Mesenchymal stem cell (in vitro differentiated cells and primary cell): Measurements from ENCODE around the gene PPP2R2D.

Source experiments
- DNase-seq: peaks from one replicate; pipeline ENCODE4 v3.0.0-alpha.2; 2013
- H2AFZ ChIP-seq: one replicate; pipeline ENCODE4 v1.6.1; 2013; ENCODE audit warnings: low read depth, mild to moderate bottlenecking, control low read depth, inconsistent platforms, low read length, moderate library complexity
- H2AK5ac ChIP-seq: 2 replicates; pipeline ENCODE4 v1.6.1; 2013; ENCODE audit warnings: low read length, moderate library complexity, mild to moderate bottlenecking, inconsistent platforms; ENCODE audit not compliant: severe bottlenecking
- H2BK120ac ChIP-seq: one replicate; pipeline ENCODE4 v1.6.1; 2013; ENCODE audit warnings: low read depth, mild to moderate bottlenecking, inconsistent platforms, low read length, moderate library complexity
- H2BK12ac ChIP-seq, 2 experiments: one replicate each; pipeline ENCODE4 v1.6.1; 2013; ENCODE audit warnings: inconsistent platforms in 2 of 2, low read length in 2 of 2, mild to moderate bottlenecking in 2 of 2, moderate library complexity in 2 of 2, control low read depth in 1 of 2
- H2BK15ac ChIP-seq: one replicate; pipeline ENCODE4 v1.6.1; 2013; ENCODE audit warnings: mild to moderate bottlenecking, low read depth, inconsistent platforms; ENCODE audit not compliant: poor library complexity, severe bottlenecking
- H2BK5ac ChIP-seq: 2 replicates; pipeline ENCODE4 v1.6.1; 2013; ENCODE audit warnings: low read depth, mild to moderate bottlenecking, low read length, control low read depth, inconsistent platforms; ENCODE audit not compliant: poor library complexity, severe bottlenecking
- H3K14ac ChIP-seq, 2 experiments: one replicate each; pipeline ENCODE4 v1.6.1; 2013; ENCODE audit warnings: inconsistent platforms in 2 of 2, low read length in 2 of 2, control low read depth in 1 of 2, mild to moderate bottlenecking in 1 of 2, moderate library complexity in 1 of 2
- H3K18ac ChIP-seq, 2 experiments: one replicate each; pipeline ENCODE4 v1.6.1; 2013; ENCODE audit warnings: inconsistent platforms in 2 of 2, low read length in 2 of 2, control low read depth in 1 of 2, low read depth in 1 of 2, mild to moderate bottlenecking in 1 of 2
- H3K23ac ChIP-seq, 2 experiments: one replicate each; pipeline ENCODE4 v1.6.1; 2013; ENCODE audit warnings: inconsistent platforms in 2 of 2, low read length in 2 of 2, mild to moderate bottlenecking in 2 of 2, moderate library complexity in 2 of 2, control low read depth in 1 of 2
- H3K27ac ChIP-seq: 2 replicates; pipeline ENCODE4 v1.5.1; 2013; ENCODE audit warnings: mild to moderate bottlenecking, moderate library complexity, low read length, control low read depth, inconsistent platforms; ENCODE audit not compliant: poor library complexity, severe bottlenecking
- H3K27me3 ChIP-seq, 2 experiments: 2 replicates each; pipeline versions ENCODE4 v1.6.1 to v1.7.0; 2013; ENCODE audit warnings: low read length in 2 of 2, mild to moderate bottlenecking in 2 of 2, moderate library complexity in 2 of 2, control low read depth in 1 of 2, inconsistent platforms in 1 of 2; ENCODE audit not compliant: control insufficient read depth in 1 of 2, insufficient read depth in 1 of 2
- H3K36me3 ChIP-seq, 2 experiments: 2 replicates each; pipeline versions ENCODE4 v1.6.1 to v1.7.0; 2013; ENCODE audit warnings: low read length in 2 of 2, control low read depth in 1 of 2, inconsistent platforms in 1 of 2, low read depth in 1 of 2, mild to moderate bottlenecking in 1 of 2; ENCODE audit not compliant: insufficient read depth in 2 of 2, control insufficient read depth in 1 of 2
- H3K4ac ChIP-seq, 2 experiments: one replicate each; pipeline ENCODE4 v1.6.1; 2013; ENCODE audit warnings: inconsistent platforms in 2 of 2, low read length in 2 of 2, mild to moderate bottlenecking in 2 of 2, moderate library complexity in 2 of 2, control low read depth in 1 of 2, low read depth in 1 of 2
- H3K4me1 ChIP-seq: 2 replicates; pipeline ENCODE4 v1.6.1; 2013; ENCODE audit warnings: low read depth, low read length, control low read depth; ENCODE audit not compliant: control insufficient read depth, insufficient read depth
- H3K4me2 ChIP-seq: 2 replicates; pipeline ENCODE4 v1.6.1; 2013; ENCODE audit warnings: low read length, mild to moderate bottlenecking, inconsistent platforms; ENCODE audit not compliant: poor library complexity, severe bottlenecking
- H3K4me3 ChIP-seq, 2 experiments: 2 replicates each; pipeline versions ENCODE4 v1.5.1 to v1.7.0; 2013; ENCODE audit warnings: low read length in 2 of 2, mild to moderate bottlenecking in 2 of 2, control low read depth in 1 of 2, low read depth in 1 of 2; ENCODE audit not compliant: insufficient read depth in 1 of 2
- H3K79me1 ChIP-seq: replicated peaks from 2 replicates; pipeline ENCODE4 v1.6.1; 2013; ENCODE audit warnings: mild to moderate bottlenecking, control low read depth, low read length, inconsistent platforms; ENCODE audit not compliant: poor library complexity, severe bottlenecking
- H3K9ac ChIP-seq: 2 replicates; pipeline ENCODE4 v1.7.0; 2013; ENCODE audit warnings: mild to moderate bottlenecking, low read length, moderate library complexity
- H3K9me3 ChIP-seq: 2 replicates; pipeline ENCODE4 v1.7.0; 2013; ENCODE audit warnings: mild to moderate bottlenecking, low read length; ENCODE audit not compliant: control insufficient read depth
- H4K8ac ChIP-seq: one replicate; pipeline ENCODE4 v1.6.1; 2013; ENCODE audit warnings: inconsistent platforms, mild to moderate bottlenecking, low read length, moderate library complexity
- H4K91ac ChIP-seq: one replicate; pipeline ENCODE4 v1.6.1; 2013; ENCODE audit warnings: mild to moderate bottlenecking, low read length, inconsistent platforms
- WGBS: methylation state at CpG from one replicate; pipeline ENCODE4 v1.1.7; 2013; ENCODE audit warnings: mixed read lengths; 5-methylcytosine and 5-hydroxymethylcytosine counted together

The PPP2R2D gene

DNA sequence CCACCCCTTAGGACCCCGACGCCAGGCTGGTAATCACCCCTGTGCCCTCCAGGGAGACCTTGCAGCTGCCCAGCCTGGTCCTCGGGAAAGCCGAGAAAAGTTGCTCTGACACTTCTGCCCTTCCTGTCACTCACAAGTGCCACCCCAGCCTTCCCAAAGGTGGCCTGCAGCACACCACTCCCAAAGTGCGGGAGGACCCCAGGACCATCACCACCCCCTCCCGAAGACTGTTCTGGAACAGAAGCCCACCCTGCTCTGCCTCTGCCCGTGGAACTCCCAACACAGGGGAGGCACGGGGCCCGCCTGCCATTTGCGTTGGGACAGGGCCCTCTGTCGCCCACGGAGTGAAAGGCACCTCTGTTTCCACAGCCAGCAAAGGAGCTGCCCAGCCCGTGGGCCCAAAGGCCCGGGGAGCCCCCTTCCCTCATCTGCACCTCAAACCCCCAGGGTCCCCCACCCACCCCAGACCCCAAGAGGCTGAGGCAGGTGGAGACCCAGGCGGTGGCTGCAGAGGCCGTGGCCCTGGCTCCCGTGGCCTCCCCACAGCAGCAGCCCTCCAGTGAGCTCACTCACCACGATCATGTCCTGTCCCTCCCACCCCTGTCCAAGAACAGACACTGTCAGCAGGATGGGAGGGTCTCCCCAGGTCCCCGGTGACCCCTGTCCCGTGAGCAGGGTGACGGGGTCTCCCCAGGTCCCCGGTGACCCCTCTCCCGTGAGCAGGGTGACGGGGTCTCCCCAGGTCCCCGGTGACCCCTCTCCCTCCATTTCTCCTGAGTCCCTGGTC is 47.8 kb upstream of the PPP2R2D start:
- H3K9ac ChIP-seq = no peak overlapping the region
- H3K14ac ChIP-seq = no peak overlapping the region
- no peak overlapping the region for H4K91ac ChIP-seq
- H2AFZ ChIP-seq = no peak overlapping the region
- H3K79me1 ChIP-seq = no peaks in the 10 kb centered on the region
- no peak overlapping the region for H2AK5ac ChIP-seq
- H4K8ac ChIP-seq = no peak overlapping the region
- no peak overlapping the region for H2BK120ac ChIP-seq
- no peak overlapping the region for H3K18ac ChIP-seq
- no peak overlapping the region for H3K27ac ChIP-seq
- 80% methylated on average over 25 of the region's 25 CpGs for WGBS
- no peak overlapping the region for H2BK12ac ChIP-seq
- H3K23ac ChIP-seq = no peak overlapping the region
- peaks cover 0 to 4% of the 10 kb centered on the region in 2 experiments for H3K27me3 ChIP-seq
- no peak overlapping the region for H3K4me2 ChIP-seq
- H3K36me3 ChIP-seq = no peaks in the 10 kb centered on the region
- H3K9me3 ChIP-seq = no peaks in the 10 kb centered on the region
- H2BK15ac ChIP-seq = no peak overlapping the region
- H2BK5ac ChIP-seq = no peak overlapping the region
- no peaks in the 10 kb centered on the region for H3K4me1 ChIP-seq
- no peak for DNase-seq
- H3K4ac ChIP-seq = no peak overlapping the region
- H3K4me3 ChIP-seq = no peak overlapping the region

DNA sequence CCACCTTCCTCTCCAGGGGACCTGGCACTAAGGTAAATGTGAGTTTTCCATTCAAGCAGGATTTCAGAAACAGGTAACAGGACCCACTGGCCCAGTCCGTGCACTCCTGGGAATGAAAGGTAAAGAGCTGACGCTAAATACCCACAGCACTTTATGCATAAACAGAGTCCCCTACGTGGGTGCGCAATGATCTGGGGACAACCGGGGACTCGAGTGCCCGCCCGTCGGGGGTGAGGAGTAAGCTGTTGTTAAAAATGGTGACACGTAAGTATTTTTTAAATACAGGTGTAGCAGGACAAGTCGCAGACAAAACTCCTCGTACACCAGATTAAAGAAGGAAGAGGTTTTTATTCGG is 47.2 kb upstream of the PPP2R2D start:
- no peak overlapping the region for H2BK15ac ChIP-seq
- no peak overlapping the region for H4K91ac ChIP-seq
- no peak overlapping the region for H4K8ac ChIP-seq
- H3K4ac ChIP-seq = no peak overlapping the region
- H3K27me3 ChIP-seq = peaks cover 0 to 4% of the 10 kb centered on the region in 2 experiments
- no peak overlapping the region for H3K4me2 ChIP-seq
- H3K9ac ChIP-seq = no peak overlapping the region
- H2BK5ac ChIP-seq = no peak overlapping the region
- no peaks in the 10 kb centered on the region for H3K79me1 ChIP-seq
- H3K27ac ChIP-seq = no peak overlapping the region
- no peak overlapping the region for H3K23ac ChIP-seq
- H3K9me3 ChIP-seq = no peaks in the 10 kb centered on the region
- no peak overlapping the region for H2AK5ac ChIP-seq
- H3K36me3 ChIP-seq = no peaks in the 10 kb centered on the region
- WGBS = 92% methylated on average over 13 of the region's 13 CpGs
- no peak overlapping the region for H2AFZ ChIP-seq
- H3K4me1 ChIP-seq = no peaks in the 10 kb centered on the region
- DNase-seq = no peak
- H2BK12ac ChIP-seq = no peak overlapping the region
- H3K18ac ChIP-seq = no peak overlapping the region
- H2BK120ac ChIP-seq = no peak overlapping the region
- no peak overlapping the region for H3K14ac ChIP-seq
- no peak overlapping the region for H3K4me3 ChIP-seq

DNA sequence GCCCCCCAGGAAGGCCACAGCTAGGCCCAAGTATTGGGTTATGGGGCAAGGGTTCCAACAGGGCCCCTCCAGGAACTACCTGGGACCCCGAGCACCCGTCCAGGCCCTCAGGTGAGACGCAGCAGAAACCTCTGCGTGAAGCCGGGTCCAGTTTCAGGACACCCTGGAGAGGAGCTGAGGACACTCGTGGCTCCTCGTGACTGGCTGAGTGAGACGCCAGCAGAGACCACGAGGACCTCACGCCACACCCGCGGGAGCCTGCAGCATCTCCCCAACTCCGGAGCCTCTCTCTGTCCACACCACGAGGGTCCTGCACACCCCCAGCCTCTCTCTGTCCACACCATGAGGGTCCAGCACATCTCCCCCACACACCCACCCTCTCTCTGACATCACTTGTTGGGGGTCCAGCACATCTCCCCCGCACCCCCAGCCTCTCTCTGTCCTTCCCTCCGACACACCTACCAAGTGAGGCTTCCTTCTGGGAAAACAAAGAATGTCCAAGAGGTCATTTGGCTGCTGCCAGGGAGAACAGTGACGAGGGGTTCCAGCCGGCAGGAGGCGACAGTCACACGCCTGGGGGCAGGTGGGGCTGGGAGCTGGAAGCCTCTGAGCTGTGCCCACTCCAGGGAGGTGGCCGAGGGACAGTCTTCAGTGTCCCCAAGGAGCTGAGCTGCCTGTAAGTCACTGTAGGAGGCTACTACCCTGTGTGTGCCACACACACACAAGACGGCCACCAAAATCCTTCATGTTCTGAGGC is 46.1 kb upstream of the PPP2R2D start:
- H3K4me2 ChIP-seq = no peak overlapping the region
- DNase-seq = no peak
- H2BK5ac ChIP-seq = no peak overlapping the region
- H3K27ac ChIP-seq = no peak overlapping the region
- no peak overlapping the region for H2AK5ac ChIP-seq
- no peak overlapping the region for H2AFZ ChIP-seq
- no peak overlapping the region for H4K8ac ChIP-seq
- no peak overlapping the region for H3K4ac ChIP-seq
- H3K36me3 ChIP-seq = no peaks in the 10 kb centered on the region
- H3K23ac ChIP-seq = no peak overlapping the region
- H2BK15ac ChIP-seq = no peak overlapping the region
- no peak overlapping the region for H4K91ac ChIP-seq
- H2BK12ac ChIP-seq = no peak overlapping the region
- H3K9ac ChIP-seq = no peak overlapping the region
- H3K18ac ChIP-seq = no peak overlapping the region
- no peaks in the 10 kb centered on the region for H3K4me1 ChIP-seq
- no peak overlapping the region for H3K14ac ChIP-seq
- 81% methylated on average over 22 of the region's 22 CpGs for WGBS
- no peak overlapping the region for H3K4me3 ChIP-seq
- H3K79me1 ChIP-seq = no peaks in the 10 kb centered on the region
- H3K9me3 ChIP-seq = no peaks in the 10 kb centered on the region
- H3K27me3 ChIP-seq = peaks cover 0 to 9% of the 10 kb centered on the region in 2 experiments
- no peak overlapping the region for H2BK120ac ChIP-seq
